HepG2 (cell line): ENCODE results near the gene TRPC1. TPM values are rescaled to one million over a fixed set of nuclear protein-coding genes. Genes with fewer than 3 reads are reported as not detected.

ENCODE experiments used
- AGO2 ChIP-seq: fragments of 200-400 bp; formaldehyde crosslinking; optimal IDR thresholded peaks from 2 replicates; pipeline ENCODE3; 2017; ENCODE audit warnings: mild to moderate bottlenecking, low read depth, low read length, moderate library complexity
- AHDC1 ChIP-seq: sonication (generic); formaldehyde crosslinking; IDR thresholded peaks from 2 replicates; pipeline ENCODE4 v1.5.1; 2020; ENCODE audit warnings: mild to moderate bottlenecking, missing genetic modification reagents, borderline replicate concordance
- ARID5B ChIP-seq: IDR thresholded peaks from 2 replicates; pipeline ENCODE4 v1.4.0; 2020; ENCODE audit warnings: mild to moderate bottlenecking, missing genetic modification reagents
- ATF4 ChIP-seq, 2 experiments: fragments of 450-650 bp in 1 of 2; sonication (generic) in 1 of 2; formaldehyde crosslinking; IDR thresholded peaks; 2 replicates each; pipeline versions ENCODE4 v1.5.0 to v1.8.0; 2020 to 2022; ENCODE audit warnings: mild to moderate bottlenecking in 1 of 2, missing genetic modification reagents in 1 of 2
- KDM4B ChIP-seq: sonication (generic); formaldehyde crosslinking; IDR thresholded peaks from 2 replicates; pipeline ENCODE4 v1.4.0; 2020; ENCODE audit warnings: missing genetic modification reagents
- PHF21A ChIP-seq: sonication (generic); formaldehyde crosslinking; IDR thresholded peaks from 2 replicates; pipeline ENCODE4 v1.5.0; 2020; ENCODE audit warnings: mild to moderate bottlenecking, missing genetic modification reagents
- POGZ ChIP-seq: sonication (generic); formaldehyde crosslinking; IDR thresholded peaks from 2 replicates; pipeline ENCODE4 v1.4.0; 2020; ENCODE audit warnings: mild to moderate bottlenecking, missing genetic modification reagents
- RARA ChIP-seq: IDR thresholded peaks from 2 replicates; pipeline ENCODE4 v1.6.1; 2016; ENCODE audit warnings: missing genetic modification reagents, missing compliant biosample characterization
- RELA ChIP-seq: sonication (generic); formaldehyde crosslinking; IDR thresholded peaks from 2 replicates; pipeline ENCODE4 v1.4.0; 2020; ENCODE audit warnings: missing genetic modification reagents
- SALL1 ChIP-seq: sonication (generic); formaldehyde crosslinking; IDR thresholded peaks from 2 replicates; pipeline ENCODE4 v1.8.0; 2022; ENCODE audit warnings: mild to moderate bottlenecking, missing genetic modification reagents
- TFDP2 ChIP-seq: sonication (generic); formaldehyde crosslinking; IDR thresholded peaks from 2 replicates; pipeline ENCODE4 v1.4.0; 2020; ENCODE audit warnings: missing genetic modification reagents
- THRA ChIP-seq: sonication (generic); formaldehyde crosslinking; IDR thresholded peaks from 2 replicates; pipeline ENCODE4 v1.4.0; 2020; ENCODE audit warnings: missing genetic modification reagents, borderline replicate concordance
- ZNF503 ChIP-seq: sonication (generic); formaldehyde crosslinking; IDR thresholded peaks from 2 replicates; pipeline ENCODE4 v1.4.0; 2020; ENCODE audit warnings: missing genetic modification reagents
- polyA plus RNA-seq, 8 experiments: library from polyadenylated mRNA; depleted of rRNA in 3 of 8; stranded (reverse) in 7 of 8; unstranded in 1 of 8; fragments of >200 nt; fragmentation: Illumina TruSeq in 4 of 8; extraction: Trizol in 4 of 8; gene quantifications; 2 replicates each; pipeline versions ENCODE4 v1.2.1 to v1.2.3, GENCODE V29; 2011 to 2016; ENCODE audit warnings: low read depth in 4 of 8, missing spikeins in 1 of 8, mixed read lengths in 1 of 8; ENCODE audit not compliant: insufficient read depth in 1 of 8
- total RNA-seq, 5 experiments: library from RNA; depleted of rRNA; stranded (reverse); fragments of >200 nt; fragmentation: Illumina TruSeq; extraction: Trizol; gene quantifications; 2 replicates each; pipeline ENCODE4 v1.2.3, GENCODE V29; 2016; ENCODE audit warnings: low read depth in 1 of 5

TRPC1 gene
- total and polyA plus RNA-seq, 2 of the 13 experiments (the other 11 are each of a cell fraction or from before 2014, with no cell fraction given) = 10.8 to 13.1 TPM

GRCh38 chr3:142850395-142851023, 126.7 kb downstream of the TRPC1 start (continued):
- TF ChIP-seq ZNF503 (peak; percentile 40; the same call in 1 of the 2 replicates), RELA (CRISPR knock-in tag) (no peak), AHDC1 (peak; percentile 79), KDM4B (peak; percentile 63; the same call in 1 of the 2 replicates), ATF4 (CRISPR knock-in tag; IDR thresholded peaks at IDR 0.05) (peak in 1 of 2 experiments; percentile 97; a peak in 2 of 4 replicates), POGZ (CRISPR knock-in tag) (peak; percentile 68), TFDP2 (CRISPR knock-in tag) (peak; percentile 33), THRA (CRISPR knock-in tag) (0 out of 2 replicates have a peak, but pooled peaks have one; percentile 37), ARID5B (CRISPR knock-in tag) (peak; percentile 53), PHF21A (CRISPR knock-in tag) (no peak), SALL1 (CRISPR knock-in tag) (peak; percentile 49; the same call in 1 of the 2 replicates), RARA (CRISPR knock-in tag) (peak; percentile 74), AGO2 (no peak)
